Esophagus (tissue), 2 donors: ENCODE measurements around the gene SLC39A11. TPM values are rescaled to one million over a fixed set of nuclear protein-coding genes. Genes with fewer than 3 reads are reported as not detected.
"Not testable (repeated sequence)": the region's sequence is repeated elsewhere in the genome, so short reads cannot be mapped to it uniquely, and the experiment has no call there.

Experiments used
- H3K27ac ChIP-seq, 2 donors: one replicate each; pipeline ENCODE4 v1.5.1; 2013; ENCODE audit warnings: low read depth in 2 of 2, mild to moderate bottlenecking in 2 of 2, inconsistent platforms in 1 of 2, low read length in 1 of 2, moderate library complexity in 1 of 2
- H3K27me3 ChIP-seq, 2 donors: one replicate each; pipeline ENCODE4 v1.6.1; 2013; ENCODE audit warnings: low read length in 2 of 2, control low read depth in 1 of 2, mild to moderate bottlenecking in 1 of 2; ENCODE audit not compliant: insufficient read depth in 2 of 2, control insufficient read depth in 1 of 2
- H3K36me3 ChIP-seq, 2 donors: one replicate each; pipeline ENCODE4 v1.6.1; 2013; ENCODE audit warnings: low read length in 1 of 2; ENCODE audit not compliant: control insufficient read depth in 2 of 2, insufficient read depth in 2 of 2
- H3K4me1 ChIP-seq, 2 donors: one replicate each; pipeline ENCODE4 v1.6.1; 2013; ENCODE audit warnings: low read length in 1 of 2; ENCODE audit not compliant: control insufficient read depth in 2 of 2, insufficient read depth in 2 of 2
- H3K4me3 ChIP-seq, 2 donors: one replicate each; pipeline ENCODE4 v1.5.1; 2013; ENCODE audit warnings: low read length in 2 of 2, mild to moderate bottlenecking in 2 of 2, low read depth in 1 of 2, moderate library complexity in 1 of 2
- H3K9me3 ChIP-seq, 2 donors: one replicate each; pipeline ENCODE4 v1.6.1; 2013; ENCODE audit warnings: mild to moderate bottlenecking in 2 of 2, low read depth in 1 of 2, low read length in 1 of 2, moderate library complexity in 1 of 2; ENCODE audit not compliant: control insufficient read depth in 2 of 2, insufficient read depth in 1 of 2
- WGBS, 2 donors: extraction: QIAGEN DNeasy Blood & Tissue Kit; methylation state at CpG; one replicate each; pipeline ENCODE4 v1.1.7; 2013; 5-methylcytosine and 5-hydroxymethylcytosine counted together
- polyA plus RNA-seq, 2 donors: library from polyadenylated mRNA; stranded (reverse); fragments of 200-250 nt; gene quantifications; one replicate each; pipeline ENCODE4 v1.2.3, GENCODE V29; 2013
- donor health status: healthy with polysubstance abuse.
- donor health status: Bipolar disorder and iron deficiency.

SLC39A11 gene
- polyA plus RNA-seq, 2 donors = 10.6 to 11.7 TPM

GRCh38 chr17:72646176-72646575 lies 446.3 kb downstream of the SLC39A11 start:
- WGBS, 2 donors = 75 to 81% methylated on average over 2 of the region's 2 CpGs
- no peak overlapping the region for H3K4me3 ChIP-seq
- no peaks in the 10 kb centered on the region for H3K27me3 ChIP-seq

GRCh38 chr17:72644492-72644891 lies 448.0 kb downstream of the SLC39A11 start:
- H3K27me3 ChIP-seq = no peaks in the 10 kb centered on the region
- H3K4me1 ChIP-seq = peaks cover 0 to 3% of the 10 kb centered on the region in 2 donors
- H3K4me3 ChIP-seq = no peak overlapping the region
- WGBS, 2 donors = 83 to 90% methylated on average over 4 of the region's 4 CpGs
- no peaks in the 10 kb centered on the region for H3K36me3 ChIP-seq
- H3K27ac ChIP-seq = no peak overlapping the region
- H3K9me3 ChIP-seq = no peaks in the 10 kb centered on the region

More at GRCh38 chr17:72646176-72646575, 446.3 kb downstream of the SLC39A11 start:
- H3K36me3 ChIP-seq = no peaks in the 10 kb centered on the region
- no peak overlapping the region for H3K27ac ChIP-seq
- no peaks in the 10 kb centered on the region for H3K4me1 ChIP-seq
- no peaks in the 10 kb centered on the region for H3K9me3 ChIP-seq

GRCh38 chr17:72643575-72644216 lies 448.8 kb downstream of the SLC39A11 start:
- Histone ChIP-seq H3K27ac (no peak overlapping the region), H3K9me3 (no peaks in the 10 kb centered on the region), H3K4me1 (peaks cover 0 to 4% of the 10 kb centered on the region in 2 donors), H3K27me3 (no peaks in the 10 kb centered on the region), H3K4me3 (no peak overlapping the region), H3K36me3 (no peaks in the 10 kb centered on the region)
- WGBS, 2 donors = 79 to 80% methylated on average over 4 of the region's 4 CpGs

GRCh38 chr17:72642720-72643119 lies 449.8 kb downstream of the SLC39A11 start:
- Histone ChIP-seq H3K9me3 (no peaks in the 10 kb centered on the region), H3K36me3 (no peaks in the 10 kb centered on the region)
- WGBS, 2 donors = 89 to 95% methylated on average over 7 of the region's 7 CpGs

GRCh38 chr17:72640415-72641165 lies 451.9 kb downstream of the SLC39A11 start:
- peaks cover 0 to 4% of the 10 kb centered on the region in 2 donors for H3K4me1 ChIP-seq
- H3K4me3 ChIP-seq = peak overlapping the region; percentile 39
- H3K9me3 ChIP-seq = no peaks in the 10 kb centered on the region
- H3K27me3 ChIP-seq = no peaks in the 10 kb centered on the region
- no peaks in the 10 kb centered on the region for H3K36me3 ChIP-seq
- 28 to 30% methylated on average over 43 to 61 of the region's 61 CpGs for WGBS, 2 donors
- H3K27ac ChIP-seq = peak overlapping the region in 1 of 2 donors; percentile 36

More at GRCh38 chr17:72642720-72643119, 449.8 kb downstream of the SLC39A11 start:
- Histone ChIP-seq H3K27ac (no peak overlapping the region), H3K27me3 (no peaks in the 10 kb centered on the region), H3K4me3 (no peak overlapping the region), H3K4me1 (peaks cover 0 to 4% of the 10 kb centered on the region in 2 donors)

- 78 to 85% methylated on average over 7 of the region's 7 CpGs for WGBS, 2 donors
- Histone ChIP-seq H3K9me3 (no peaks in the 10 kb centered on the region), H3K4me3 (no peak overlapping the region), H3K36me3 (no peaks in the 10 kb centered on the region), H3K27me3 (no peaks in the 10 kb centered on the region), H3K27ac (peak overlapping the region in 1 of 2 donors; percentile 45), H3K4me1 (peaks cover 6 to 7% of the 10 kb centered on the region in 2 donors)
Observed at GRCh38 chr17:72639711-72640110, 452.8 kb downstream of the SLC39A11 start.

GRCh38 chr17:72638932-72639331 lies 453.6 kb downstream of the SLC39A11 start:
- H3K9me3 ChIP-seq, H3K36me3 ChIP-seq, H3K27me3 ChIP-seq, H3K27ac ChIP-seq, H3K4me3 ChIP-seq: not testable (repeated sequence)
- WGBS, 2 donors = 96 to 98% methylated on average over 3 of the region's 3 CpGs
- H3K4me1 ChIP-seq = peaks cover 6 to 11% of the 10 kb centered on the region in 2 donors

- peaks cover 6 to 14% of the 10 kb centered on the region in 2 donors for H3K4me1 ChIP-seq
- peak overlapping the region in 1 of 2 donors; percentile 65 for H3K27ac ChIP-seq
- WGBS, 2 donors = 33 to 40% methylated on average over 14 of the region's 14 CpGs
Observed at GRCh38 chr17:72635034-72635635, 457.4 kb downstream of the SLC39A11 start.

GRCh38 chr17:72634621-72635020 lies 457.9 kb downstream of the SLC39A11 start:
- 38 to 42% methylated on average over 7 of the region's 7 CpGs for WGBS, 2 donors
- H3K4me1 ChIP-seq = peaks cover 4 to 14% of the 10 kb centered on the region in 2 donors
- no peak overlapping the region for H3K4me3 ChIP-seq
- no peaks in the 10 kb centered on the region for H3K36me3 ChIP-seq
- H3K27me3 ChIP-seq = no peaks in the 10 kb centered on the region
- H3K9me3 ChIP-seq = no peaks in the 10 kb centered on the region
- peak overlapping the region in 1 of 2 donors; percentile 65 for H3K27ac ChIP-seq

More at GRCh38 chr17:72635034-72635635, 457.4 kb downstream of the SLC39A11 start:
- Histone ChIP-seq H3K9me3 (no peaks in the 10 kb centered on the region), H3K27me3 (no peaks in the 10 kb centered on the region), H3K36me3 (no peaks in the 10 kb centered on the region), H3K4me3 (no peak overlapping the region)
